ENCODE data around the gene KRT77.

The KRT77 gene

GRCh38 chr12:52701281-52701680 lies 2.0 kb downstream of the KRT77 start:
- H3K36me3 ChIP-seq (ENCODE audit: insufficient read depth, low read depth, low read length), result no peaks in the 10 kb centered on the region
- no peaks in the 10 kb centered on the region; the same call in 1 of the 2 replicates for H3K27me3 ChIP-seq (ENCODE audit: insufficient read depth, low read length)

GRCh38 chr12:52699960-52700359 lies 3.4 kb downstream of the KRT77 start:
- Histone ChIP-seq H3K9me3 (ENCODE audit: insufficient read depth, low read depth, low read length) (no peaks in the 10 kb centered on the region), H3K36me3 (ENCODE audit: insufficient read depth, low read depth, low read length) (no peaks in the 10 kb centered on the region), H3K27me3 (ENCODE audit: insufficient read depth, low read length) (no peaks in the 10 kb centered on the region; the same call in 1 of the 2 replicates), H3K9ac (ENCODE audit: low read depth, low read length) (no peak overlapping the region), H3K4me1 (ENCODE audit: insufficient read depth, low read length) (no peaks in the 10 kb centered on the region), H3K27ac (ENCODE audit: low read length) (no peak overlapping the region), H3K4me3 (ENCODE audit: low read length) (no peak overlapping the region)

More at GRCh38 chr12:52701281-52701680, 2.0 kb downstream of the KRT77 start:
- no peaks in the 10 kb centered on the region for H3K4me1 ChIP-seq (ENCODE audit: insufficient read depth, low read length)
- H3K9me3 ChIP-seq (ENCODE audit: insufficient read depth, low read depth, low read length), result no peaks in the 10 kb centered on the region
- H3K4me3 ChIP-seq (ENCODE audit: low read length), result no peak overlapping the region
- no peak overlapping the region for H3K27ac ChIP-seq (ENCODE audit: low read length)
- no peak overlapping the region for H3K9ac ChIP-seq (ENCODE audit: low read depth, low read length)

GRCh38 chr12:52699373-52699772 lies 4.0 kb downstream of the KRT77 start:
- H3K36me3 ChIP-seq (ENCODE audit: insufficient read depth, low read depth, low read length), result no peaks in the 10 kb centered on the region
- H3K9ac ChIP-seq (ENCODE audit: low read depth, low read length), result no peak overlapping the region
- no peaks in the 10 kb centered on the region; the same call in 1 of the 2 replicates for H3K27me3 ChIP-seq (ENCODE audit: insufficient read depth, low read length)
- H3K27ac ChIP-seq (ENCODE audit: low read length), result no peak overlapping the region
- no peak overlapping the region for H3K4me3 ChIP-seq (ENCODE audit: low read length)
- no peaks in the 10 kb centered on the region for H3K9me3 ChIP-seq (ENCODE audit: insufficient read depth, low read depth, low read length)
- no peaks in the 10 kb centered on the region for H3K4me1 ChIP-seq (ENCODE audit: insufficient read depth, low read length)

- Histone ChIP-seq H3K4me3 (ENCODE audit: low read length) (no peak overlapping the region), H3K27me3 (ENCODE audit: insufficient read depth, low read length) (no peaks in the 10 kb centered on the region; the same call in 1 of the 2 replicates), H3K27ac (ENCODE audit: low read length) (no peak overlapping the region), H3K9ac (ENCODE audit: low read depth, low read length) (no peak overlapping the region), H3K36me3 (ENCODE audit: insufficient read depth, low read depth, low read length) (no peaks in the 10 kb centered on the region), H3K4me1 (ENCODE audit: insufficient read depth, low read length) (no peaks in the 10 kb centered on the region), H3K9me3 (ENCODE audit: insufficient read depth, low read depth, low read length) (no peaks in the 10 kb centered on the region)
These were observed 4.5 kb downstream of the KRT77 start for GRCh38 chr12:52698651-52699340.

GRCh38 chr12:52697058-52697582 lies 6.2 kb downstream of the KRT77 start:
- H3K9me3 ChIP-seq (ENCODE audit: insufficient read depth, low read depth, low read length), result no peaks in the 10 kb centered on the region
- no peak overlapping the region for H3K27ac ChIP-seq (ENCODE audit: low read length)
- H3K4me1 ChIP-seq (ENCODE audit: insufficient read depth, low read length), result no peaks in the 10 kb centered on the region
- H3K4me3 ChIP-seq (ENCODE audit: low read length), result no peak overlapping the region
- H3K27me3 ChIP-seq (ENCODE audit: insufficient read depth, low read length), result peaks cover 12% of the 10 kb centered on the region
- H3K36me3 ChIP-seq (ENCODE audit: insufficient read depth, low read depth, low read length), result no peaks in the 10 kb centered on the region
- no peak overlapping the region for H3K9ac ChIP-seq (ENCODE audit: low read depth, low read length)

- no peak overlapping the region for H3K9ac ChIP-seq (ENCODE audit: low read depth, low read length)
- no peak overlapping the region for H3K27ac ChIP-seq (ENCODE audit: low read length)
- H3K36me3 ChIP-seq (ENCODE audit: insufficient read depth, low read depth, low read length), result no peaks in the 10 kb centered on the region
- H3K4me3 ChIP-seq (ENCODE audit: low read length), result no peak overlapping the region
- H3K27me3 ChIP-seq (ENCODE audit: insufficient read depth, low read length), result peaks cover 18% of the 10 kb centered on the region
- no peaks in the 10 kb centered on the region for H3K9me3 ChIP-seq (ENCODE audit: insufficient read depth, low read depth, low read length)
- H3K4me1 ChIP-seq (ENCODE audit: insufficient read depth, low read length), result no peaks in the 10 kb centered on the region
These were observed 6.7 kb downstream of the KRT77 start for GRCh38 chr12:52696588-52696987.

GRCh38 chr12:52695039-52695438 lies 8.3 kb downstream of the KRT77 start:
- no peaks in the 10 kb centered on the region for H3K36me3 ChIP-seq (ENCODE audit: insufficient read depth, low read depth, low read length)
- no peaks in the 10 kb centered on the region for H3K9me3 ChIP-seq (ENCODE audit: insufficient read depth, low read depth, low read length)
- H3K27ac ChIP-seq (ENCODE audit: low read length), result no peak overlapping the region
- H3K4me1 ChIP-seq (ENCODE audit: insufficient read depth, low read length), result peaks cover 2% of the 10 kb centered on the region; the same call in 1 of the 2 replicates
- peaks cover 33% of the 10 kb centered on the region for H3K27me3 ChIP-seq (ENCODE audit: insufficient read depth, low read length)
- no peak overlapping the region for H3K4me3 ChIP-seq (ENCODE audit: low read length)
- H3K9ac ChIP-seq (ENCODE audit: low read depth, low read length), result no peak overlapping the region

GRCh38 chr12:52694151-52694550 lies 9.2 kb downstream of the KRT77 start:
- Histone ChIP-seq H3K27ac (ENCODE audit: low read length) (no peak overlapping the region), H3K4me3 (ENCODE audit: low read length) (no peak overlapping the region), H3K36me3 (ENCODE audit: insufficient read depth, low read depth, low read length) (no peaks in the 10 kb centered on the region), H3K9me3 (ENCODE audit: insufficient read depth, low read depth, low read length) (no peaks in the 10 kb centered on the region), H3K9ac (ENCODE audit: low read depth, low read length) (no peak overlapping the region), H3K4me1 (ENCODE audit: insufficient read depth, low read length) (peaks cover 2% of the 10 kb centered on the region; the same call in 1 of the 2 replicates), H3K27me3 (ENCODE audit: insufficient read depth, low read length) (peaks cover 41% of the 10 kb centered on the region)

GRCh38 chr12:52693261-52693660 lies 10.1 kb downstream of the KRT77 start:
- Histone ChIP-seq H3K9ac (ENCODE audit: low read depth, low read length) (no peak overlapping the region), H3K9me3 (ENCODE audit: insufficient read depth, low read depth, low read length) (no peaks in the 10 kb centered on the region), H3K27me3 (ENCODE audit: insufficient read depth, low read length) (peaks cover 50% of the 10 kb centered on the region), H3K4me3 (ENCODE audit: low read length) (no peak overlapping the region), H3K36me3 (ENCODE audit: insufficient read depth, low read depth, low read length) (no peaks in the 10 kb centered on the region), H3K27ac (ENCODE audit: low read length) (no peak overlapping the region), H3K4me1 (ENCODE audit: insufficient read depth, low read length) (peaks cover 2% of the 10 kb centered on the region; the same call in 1 of the 2 replicates)

GRCh38 chr12:52692254-52692653 lies 11.1 kb downstream of the KRT77 start:
- Histone ChIP-seq H3K27me3 (ENCODE audit: insufficient read depth, low read length) (peaks cover 57% of the 10 kb centered on the region), H3K36me3 (ENCODE audit: insufficient read depth, low read depth, low read length) (no peaks in the 10 kb centered on the region), H3K9me3 (ENCODE audit: insufficient read depth, low read depth, low read length) (no peaks in the 10 kb centered on the region), H3K9ac (ENCODE audit: low read depth, low read length) (no peak overlapping the region), H3K4me3 (ENCODE audit: low read length) (no peak overlapping the region), H3K4me1 (ENCODE audit: insufficient read depth, low read length) (peaks cover 2% of the 10 kb centered on the region; the same call in 1 of the 2 replicates), H3K27ac (ENCODE audit: low read length) (no peak overlapping the region)

GRCh38 chr12:52691841-52692150 lies 11.5 kb downstream of the KRT77 start:
- Histone ChIP-seq H3K9ac (ENCODE audit: low read depth, low read length) (no peak overlapping the region), H3K4me3 (ENCODE audit: low read length) (peak overlapping the region; percentile 69; the same call in 1 of the 2 replicates), H3K36me3 (ENCODE audit: insufficient read depth, low read depth, low read length) (no peaks in the 10 kb centered on the region), H3K27ac (ENCODE audit: low read length) (no peak overlapping the region), H3K9me3 (ENCODE audit: insufficient read depth, low read depth, low read length) (no peaks in the 10 kb centered on the region), H3K27me3 (ENCODE audit: insufficient read depth, low read length) (peaks cover 58% of the 10 kb centered on the region), H3K4me1 (ENCODE audit: insufficient read depth, low read length) (peaks cover 2% of the 10 kb centered on the region; the same call in 1 of the 2 replicates)
